GM12878 (cell line): ENCODE data around the gene DUSP22. TPM values are rescaled to one million over a fixed set of nuclear protein-coding genes. Genes with fewer than 3 reads are reported as not detected.

ENCODE experiments used
- ATAC-seq: fragments of 200-7000 bp; cut with Tn5 transposase; 3 replicates; pipeline ENCODE4 v1.9.1; 2020; ENCODE audit warnings: mild to moderate bottlenecking, moderate library complexity
- BruUV-seq: library from RNA; stranded (reverse); fragments of 400-500 nt; replicated peaks from 2 replicates; lab custom pipeline; 2021; lab: Mats Ljungman, UMichigan
- CTCF ChIA-PET: fragments of 300-600 bp; sonication (Branson Sonifier 250); formaldehyde crosslinking; extraction: SDS; loops from one replicate; lab custom pipeline; 2021; ENCODE audit warnings: inconsistent platforms; lab: Yijun Ruan, JAX
- POLR2A ChIA-PET: fragments of 350-600 bp; formaldehyde crosslinking; extraction: SDS; loops from one replicate; lab custom pipeline; 2021; ENCODE audit warnings: inconsistent platforms; lab: Charles Lee
- RAD21 ChIA-PET: fragments of 300-600 bp; sonication (Branson Sonifier 250); formaldehyde crosslinking; loops from one replicate; lab custom pipeline; 2023; ENCODE audit warnings: antibody characterized with exemption; ENCODE audit not compliant: unreplicated experiment; lab: Charles Lee
- SMC1A ChIA-PET: fragments of 300-600 bp; sonication (Branson Sonifier 250); formaldehyde crosslinking; loops from one replicate; lab custom pipeline; 2023; ENCODE audit not compliant: unreplicated experiment, uncharacterized antibody; lab: Charles Lee
- DNase-seq: peaks from one replicate; pipeline ENCODE4 v3.0.0-alpha.2; 2011; ENCODE audit warnings: low read depth, low spot score
- FAIRE-seq: peaks from 3 replicates; lab custom pipeline; 2011; peaks lifted over from hg19 to GRCh38; lab: Jason Lieb, UNC
- H2AFZ ChIP-seq: 2 replicates; pipeline ENCODE4 v1.6.0; 2011; ENCODE audit warnings: low read depth, low read length, control low read depth; ENCODE audit not compliant: control insufficient read depth
- H3K27ac ChIP-seq: 2 replicates; pipeline ENCODE4 v1.5.1; 2011; ENCODE audit warnings: control low read depth; ENCODE audit not compliant: control insufficient read depth, insufficient read depth
- H3K27me3 ChIP-seq, 2 experiments: replicated peaks in 1 of 2; 2 replicates each; pipeline versions ENCODE4 v1.6.0 to v1.6.1; 2011; ENCODE audit warnings: low read length in 1 of 2; ENCODE audit not compliant: control insufficient read depth in 2 of 2, insufficient read depth in 2 of 2
- H3K36me3 ChIP-seq, 2 experiments: 2 replicates each; pipeline ENCODE4 v1.5.1; 2011; ENCODE audit warnings: low read length in 1 of 2; ENCODE audit not compliant: control insufficient read depth in 2 of 2, insufficient read depth in 2 of 2
- H3K4me1 ChIP-seq: 2 replicates; pipeline ENCODE4 v1.6.1; 2011; ENCODE audit warnings: mild to moderate bottlenecking, low read length, moderate library complexity, mixed read lengths; ENCODE audit not compliant: control insufficient read depth, insufficient read depth
- H3K4me2 ChIP-seq: 2 replicates; pipeline ENCODE4 v1.6.0; 2011; ENCODE audit warnings: control low read depth; ENCODE audit not compliant: control insufficient read depth, insufficient read depth
- H3K4me3 ChIP-seq: fragments of 200-600 bp; sonication (generic); 2 replicates; pipeline ENCODE4 v1.5.1; 2016
- H3K79me2 ChIP-seq: 2 replicates; pipeline ENCODE4 v1.6.0; 2011; ENCODE audit warnings: low read length; ENCODE audit not compliant: control insufficient read depth, insufficient read depth
- H3K9ac ChIP-seq: 2 replicates; pipeline ENCODE4 v1.8.0; 2011; ENCODE audit warnings: low read length, control low read depth, mixed read lengths; ENCODE audit not compliant: control insufficient read depth, insufficient read depth
- H3K9me3 ChIP-seq: replicated peaks from 3 replicates; pipeline ENCODE4 v1.5.1; 2011; ENCODE audit warnings: mild to moderate bottlenecking, low read length; ENCODE audit not compliant: control insufficient read depth, insufficient read depth
- H4K20me1 ChIP-seq: 2 replicates; pipeline ENCODE4 v1.6.0; 2011; ENCODE audit not compliant: control insufficient read depth, insufficient read depth
- ESRRA ChIP-seq: IDR thresholded peaks from 2 replicates; pipeline ENCODE4 v1.6.1; 2012; ENCODE audit warnings: mild to moderate bottlenecking, low read length, improper control_type of control experiment
- FOS ChIP-seq: IDR thresholded peaks from 3 replicates; pipeline ENCODE4 v1.6.1; 2011; ENCODE audit warnings: borderline replicate concordance; ENCODE audit not compliant: insufficient read length; ENCODE audit errors: extremely low read depth
- HSF1 ChIP-seq: fragments of 150-350 bp; IDR thresholded peaks from 2 replicates; pipeline ENCODE4 v1.6.1; 2014; ENCODE audit warnings: mild to moderate bottlenecking, low read depth, low read length
- PKNOX1 ChIP-seq: fragments of 450-650 bp; IDR thresholded peaks from 2 replicates; pipeline ENCODE4 v1.6.1; 2016; ENCODE audit warnings: mild to moderate bottlenecking
- POLR2AphosphoS5 ChIP-seq: IDR thresholded peaks from 2 replicates; pipeline ENCODE4 v1.6.1; 2011; ENCODE audit warnings: mild to moderate bottlenecking, low read length, inconsistent platforms
- RAD21 ChIP-seq: IDR thresholded peaks from 2 replicates; pipeline ENCODE4 v1.6.1; 2011; ENCODE audit warnings: mild to moderate bottlenecking, low read depth, low read length, moderate library complexity; ENCODE audit not compliant: insufficient read depth
- RUNX3 ChIP-seq: IDR thresholded peaks from 2 replicates; pipeline ENCODE4 v1.6.1; 2012; ENCODE audit warnings: low read length, inconsistent platforms
- SMAD1 ChIP-seq: fragments of 450-650 bp; IDR thresholded peaks from 2 replicates; pipeline ENCODE4 v1.6.1; 2018; ENCODE audit warnings: mild to moderate bottlenecking, low read depth; ENCODE audit not compliant: partially characterized antibody
- YY1 ChIP-seq: IDR thresholded peaks from 2 replicates; pipeline ENCODE4 v1.6.1; 2011; ENCODE audit warnings: low read depth, mild to moderate bottlenecking, low read length
- ZBED1 ChIP-seq: IDR thresholded peaks from 2 replicates; pipeline ENCODE4 v1.6.1; 2016; ENCODE audit warnings: borderline replicate concordance
- ZNF687 ChIP-seq: fragments of 450-650 bp; IDR thresholded peaks from 2 replicates; pipeline ENCODE4 v1.6.1; 2017; ENCODE audit warnings: mild to moderate bottlenecking, moderate library complexity
- WGBS: methylation state at CpG from one replicate; pipeline ENCODE4 v1.1.6; 2016; ENCODE audit warnings: low lambda C conversion rate; ENCODE audit not compliant: insufficient replicate concordance, insufficient coverage; ENCODE audit errors: missing lambda C conversion rate; 5-methylcytosine and 5-hydroxymethylcytosine counted together
- in situ Hi-C: fragments of 300-500 bp; cut with MboI; formaldehyde crosslinking; loops from 9 replicates; pipeline ENCODE4 v1.14.3; 2018; ENCODE audit warnings: mixed read lengths
- intact Hi-C: fragments of 100-400 bp; cut with micrococcal nuclease; formaldehyde crosslinking; loops from one replicate; pipeline ENCODE4 v1.14.2; 2022; ENCODE audit not compliant: unreplicated experiment
- polyA plus RNA-seq, 11 experiments: library from polyadenylated mRNA; depleted of rRNA in 4 of 11; unstranded in 6 of 11; stranded (reverse) in 5 of 11; fragments of >200 nt; fragmentation: Nextera tagmentation in 4 of 11; fragmentation: Illumina TruSeq in 1 of 11; extraction: Ambion mirVana in 4 of 11; extraction: Trizol in 1 of 11; gene quantifications; 1 replicate in 1 of 11; 2 replicates in 10 of 11; pipeline versions ENCODE4 v1.2.1 to v1.2.3, GENCODE V29; 2011 to 2016; ENCODE audit warnings: inconsistent platforms in 2 of 11, missing spikeins in 2 of 11, low read depth in 1 of 11
- total RNA-seq, 4 experiments: library from RNA; depleted of rRNA in 3 of 4; stranded (reverse); fragments of >200 nt in 3 of 4; fragmentation: Illumina TruSeq in 1 of 4; extraction: Trizol in 1 of 4; gene quantifications; 2 replicates each; pipeline versions ENCODE4 v1.2.1 to v1.2.3, GENCODE V29; 2013 to 2021

The DUSP22 gene
- total and polyA plus RNA-seq, 10 of the 15 experiments (the other 5 are each of a cell fraction or from before 2014, with no cell fraction given), result 78.9 to 156 (median 107) TPM

GRCh38 chr6:390914-391558 lies 98.7 kb downstream of the DUSP22 start (continued):
- TF ChIP-seq PKNOX1 (peak; percentile 90), HSF1 (no peak)

- Histone ChIP-seq H3K36me3 (peaks cover 15 to 19% of the 10 kb centered on the region in 2 experiments), H3K9me3 (no peaks in the 10 kb centered on the region), H3K4me3 (peak within 1 kb of the TSS; percentile 95), H3K27ac (peak within 1 kb of the TSS; percentile 97), H3K4me2 (peak within 1 kb of the TSS; percentile 91), H3K79me2 (peaks cover 75% of the 10 kb centered on the region), H3K9ac (peak within 1 kb of the TSS; percentile 97), H2AFZ (no peak within 1 kb of the TSS), H3K4me1 (peaks cover 33% of the 10 kb centered on the region), H4K20me1 (peaks cover 14% of the 10 kb centered on the region), H3K27me3 (no peaks in the 10 kb centered on the region)
- ChIA-PET CTCF (interaction anchor here (0.6 to 3.4 kb wide), 14 partner anchors 11 to 203 kb away, joined by 3 to 13 read pairs (median 4); no protein-coding TSS in a partner anchor), POLR2A (interaction anchor here (0.6 to 5.6 kb wide), 23 partner anchors 8 to 1075 kb away, joined by 3 to 42 read pairs (median 4); partner anchors contain the start of gene DUSP22), SMC1A (interaction anchor here (0.6 to 13.5 kb wide), 24 partner anchors 8 to 203 kb away, joined by 3 to 185 read pairs (median 4); no protein-coding TSS in a partner anchor), RAD21 (interaction anchor here (0.8 to 9.4 kb wide), 25 partner anchors 8 to 1005 kb away, joined by 3 to 95 read pairs (median 8); partner anchors contain the start of gene DUSP22)
- WGBS, result under 1% methylated on average over 75 of the region's 82 CpGs
- DNase-seq (no peak), FAIRE-seq (no peak), ATAC-seq (peak; percentile 63)
- in situ Hi-C loops (loop anchor here (10.0 kb wide), 1 partner anchor 177 kb away; no protein-coding TSS in a partner anchor), intact Hi-C loops (loop anchor here (1.0 to 2.0 kb wide), 5 partner anchors 27 to 163 kb away; no protein-coding TSS in a partner anchor)
- BruUV-seq, result TSS peak; percentile 52
- TF ChIP-seq SMAD1 (peak; percentile 95), FOS (no peak), RAD21 (peak; percentile 25; the same call in 1 of the 2 replicates), ESRRA (0 out of 2 replicates have a peak, but pooled peaks have one; percentile 11), POLR2AphosphoS5 (peak; percentile 98), YY1 (peak; percentile 54), ZNF687 (peak; percentile 91), RUNX3 (peak; percentile 68), ZBED1 (peak; percentile 97)
Measured at GRCh38 chr6:391559-392440, 99.5 kb downstream of the DUSP22 start, which contains the start of gene IRF4. Gene IRF4, plus strand, starts transcription at chr6:391752. Its CDS starts 1,401 bp downstream, at chr6:393153.
